DMS53 (cell line): Measurements from ENCODE around the gene AP1G1.

Experiments
- DNase-seq: peaks from one replicate; lab custom pipeline; 2025; lab: John Stamatoyannopoulos, UW

AP1G1 gene

GRCh38 chr16:71754108-71754507 is 54.5 kb downstream of the AP1G1 start:
- DNase-seq: no peak

DNA sequence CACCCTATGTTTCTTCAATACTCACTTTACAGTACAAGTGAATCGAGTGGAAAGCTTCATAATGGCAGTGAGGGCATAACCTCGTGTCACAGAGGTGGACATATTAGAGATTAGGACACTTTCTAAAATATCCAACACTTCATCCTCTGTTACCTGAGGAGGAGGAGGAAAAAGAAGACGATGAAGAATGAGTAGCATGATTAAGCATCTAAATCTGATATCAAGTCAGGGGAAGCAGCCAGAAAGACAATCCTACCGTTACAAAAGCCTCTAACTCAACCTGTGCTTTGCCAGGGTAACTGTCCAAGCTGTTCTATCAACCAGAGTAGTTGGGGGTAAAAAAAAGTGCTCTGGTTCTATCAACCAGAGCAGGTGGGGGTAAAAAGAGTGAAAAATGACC is 60.4 kb downstream of the AP1G1 start:
- DNase-seq: no peak

- DNase-seq: peak; percentile 60
Observed at GRCh38 chr16:71746442-71747046, 62.1 kb downstream of the AP1G1 start.

- DNase-seq: no peak
Observed at GRCh38 chr16:71738855-71739254, 69.8 kb downstream of the AP1G1 start.

- no peak for DNase-seq
Observed at GRCh38 chr16:71737501-71737900, 71.1 kb downstream of the AP1G1 start.

DNA sequence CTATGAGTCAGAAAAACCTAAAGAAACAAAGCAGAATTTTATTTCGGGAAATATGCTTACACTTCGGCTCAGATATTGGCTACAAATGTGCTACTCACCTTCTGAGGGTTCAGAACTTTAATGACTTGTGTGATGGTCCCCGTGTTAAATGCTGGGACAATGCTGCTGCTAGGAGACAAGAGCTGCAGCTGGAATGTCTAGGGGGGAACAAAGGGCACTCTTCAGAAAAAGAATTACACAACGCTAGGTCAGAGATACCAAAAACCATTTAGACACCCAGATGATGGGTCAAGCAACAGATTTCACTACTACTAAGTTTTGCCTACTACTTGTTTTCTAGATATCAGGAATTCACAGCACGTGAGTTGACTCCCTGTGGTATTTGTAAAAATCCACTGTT is 74.1 kb downstream of the AP1G1 start:
- no peak for DNase-seq

GRCh38 chr16:71732587-71732986 is 76.0 kb downstream of the AP1G1 start:
- no peak for DNase-seq

DNA sequence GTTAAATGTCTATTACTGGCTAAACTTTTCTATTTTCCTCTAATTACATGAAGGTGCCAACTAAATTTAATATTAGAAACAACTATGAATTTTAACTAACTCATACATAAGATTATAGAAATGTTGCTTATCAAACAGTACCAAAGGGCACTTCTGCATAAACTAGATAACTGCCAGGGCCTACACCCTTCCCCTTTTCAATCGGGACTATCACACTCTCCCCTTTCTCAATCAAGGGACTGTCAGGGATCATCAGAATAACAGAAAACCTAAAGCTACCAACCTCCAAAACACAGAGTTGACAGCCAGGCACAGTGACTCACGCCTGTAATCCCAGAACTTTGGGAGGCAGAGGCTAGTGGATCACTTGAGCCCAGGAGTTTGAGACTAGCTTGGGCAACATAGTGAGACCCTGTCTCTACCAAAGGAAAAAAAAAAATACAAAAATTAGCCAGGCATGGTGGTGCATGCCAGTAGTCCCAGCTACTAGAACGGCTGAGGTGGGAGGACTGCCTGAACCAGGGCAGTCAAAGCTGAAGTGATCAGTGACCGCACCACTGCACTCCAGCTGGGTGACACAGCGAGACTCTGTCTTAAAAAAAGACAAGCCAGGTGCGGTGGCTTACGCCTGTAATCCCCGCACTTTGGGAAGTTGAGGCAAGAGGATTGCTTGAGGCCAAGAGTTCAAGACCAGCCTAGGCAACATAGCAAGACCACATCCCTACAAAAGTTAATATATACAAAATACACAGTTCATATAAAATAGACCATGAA is 80.9 kb downstream of the AP1G1 start:
- DNase-seq: no peak

DNA sequence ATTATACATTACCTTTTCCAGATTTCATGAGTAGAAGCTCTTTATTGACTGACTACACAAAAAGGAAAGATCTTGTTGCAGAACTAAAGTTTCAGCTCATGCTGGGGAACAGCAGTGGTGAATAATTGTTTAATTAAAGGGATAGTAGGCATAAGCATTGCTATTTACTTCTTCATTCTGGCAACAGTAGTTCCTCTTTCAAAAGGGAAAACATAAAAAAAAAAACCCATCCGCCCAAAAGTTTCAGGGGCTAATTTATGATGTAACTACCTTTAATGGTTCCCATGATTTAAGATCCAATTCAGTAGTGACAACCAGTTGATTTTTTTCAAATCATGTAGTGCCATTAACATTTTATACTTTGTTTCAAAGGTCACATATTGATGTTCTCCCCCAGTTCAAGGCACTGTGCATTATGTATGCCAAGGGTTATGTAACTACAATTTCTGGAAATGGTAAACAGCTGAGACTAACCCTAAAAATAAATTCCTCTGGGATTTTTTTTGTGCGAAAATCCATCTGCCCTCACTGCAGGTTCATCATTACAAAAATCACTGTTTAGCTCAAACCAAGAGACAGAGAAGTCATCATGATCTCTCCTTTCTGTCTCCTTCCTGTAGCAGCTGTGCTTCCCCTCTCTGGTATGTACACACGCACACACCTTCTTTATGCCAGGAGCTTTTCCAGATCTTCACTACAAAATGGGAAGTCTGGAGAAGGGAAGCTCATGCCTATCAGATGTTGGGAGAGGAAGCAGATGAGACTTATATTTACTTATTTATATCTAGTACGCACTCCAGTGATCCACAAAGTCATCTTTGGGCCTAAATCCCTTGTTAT is 81.9 kb downstream of the AP1G1 start:
- peak; percentile 16 for DNase-seq

DNA sequence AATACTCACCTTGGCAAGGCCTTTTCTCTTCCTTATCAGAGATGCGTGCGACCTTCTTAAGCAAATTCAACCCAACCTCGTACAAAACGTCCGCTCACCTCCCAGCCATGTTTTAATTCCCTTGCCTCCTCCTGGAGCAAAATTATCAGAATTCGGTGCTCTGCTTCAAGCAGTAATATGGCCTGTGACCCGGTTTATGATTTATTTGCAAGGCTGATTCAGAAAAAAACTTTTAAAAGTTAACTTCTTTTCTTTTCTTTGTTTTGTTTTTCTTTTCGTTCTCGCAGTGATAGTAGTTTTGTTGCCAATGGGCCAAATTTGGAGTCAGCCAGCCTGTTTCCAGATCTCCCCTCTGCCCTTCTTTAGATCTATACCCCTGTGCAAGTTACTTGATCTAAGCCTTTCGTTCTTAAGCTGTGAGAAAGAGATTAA is 84.3 kb downstream of the AP1G1 start, which contains the start of gene PHLPP2:
TSS of gene PHLPP2 (minus strand) at position 382 of the 432 bp plus-strand sequence. CDS start 9,906 bp downstream, outside the sequence.
- no peak for DNase-seq

DNA sequence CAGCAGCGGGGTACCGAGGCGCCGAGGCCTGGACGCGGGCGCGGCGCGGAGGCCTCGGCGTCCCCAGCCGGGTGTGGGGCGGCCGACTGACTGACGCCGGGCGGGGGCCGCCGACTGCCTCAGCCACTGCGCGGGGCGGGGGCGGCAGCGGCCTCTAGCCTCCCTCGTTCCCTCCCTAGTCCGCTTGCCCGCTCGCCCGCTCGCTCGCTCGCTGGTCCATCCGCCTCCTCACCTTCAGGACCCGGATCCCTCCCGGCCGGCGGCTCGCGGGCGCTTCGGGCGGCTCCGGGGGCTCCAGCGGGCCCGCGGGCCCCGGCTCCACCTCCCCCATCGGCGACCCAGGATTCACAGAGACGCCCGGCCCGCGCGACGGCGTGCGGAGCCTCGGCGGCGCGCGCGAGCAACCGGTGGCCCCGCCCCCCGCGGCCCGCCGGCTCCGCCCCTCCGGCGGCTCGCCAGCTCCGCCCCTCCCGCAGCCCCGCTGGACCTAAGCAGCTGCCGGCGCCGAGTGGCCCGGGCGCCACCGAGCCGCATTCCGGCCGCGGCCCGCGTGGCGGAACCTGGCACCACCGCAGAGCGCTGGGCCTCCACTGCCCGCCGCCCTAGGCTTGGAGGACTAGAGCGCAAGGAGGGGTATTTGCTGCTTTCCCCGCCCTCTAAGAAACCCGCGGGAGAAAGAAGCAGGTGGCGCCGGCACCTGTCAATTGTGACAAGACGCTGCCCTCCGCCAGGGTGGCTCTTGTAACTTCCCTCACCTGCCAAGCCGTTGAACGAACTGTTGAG is 84.9 kb downstream of the AP1G1 start:
- DNase-seq: peak; percentile 87

DNA sequence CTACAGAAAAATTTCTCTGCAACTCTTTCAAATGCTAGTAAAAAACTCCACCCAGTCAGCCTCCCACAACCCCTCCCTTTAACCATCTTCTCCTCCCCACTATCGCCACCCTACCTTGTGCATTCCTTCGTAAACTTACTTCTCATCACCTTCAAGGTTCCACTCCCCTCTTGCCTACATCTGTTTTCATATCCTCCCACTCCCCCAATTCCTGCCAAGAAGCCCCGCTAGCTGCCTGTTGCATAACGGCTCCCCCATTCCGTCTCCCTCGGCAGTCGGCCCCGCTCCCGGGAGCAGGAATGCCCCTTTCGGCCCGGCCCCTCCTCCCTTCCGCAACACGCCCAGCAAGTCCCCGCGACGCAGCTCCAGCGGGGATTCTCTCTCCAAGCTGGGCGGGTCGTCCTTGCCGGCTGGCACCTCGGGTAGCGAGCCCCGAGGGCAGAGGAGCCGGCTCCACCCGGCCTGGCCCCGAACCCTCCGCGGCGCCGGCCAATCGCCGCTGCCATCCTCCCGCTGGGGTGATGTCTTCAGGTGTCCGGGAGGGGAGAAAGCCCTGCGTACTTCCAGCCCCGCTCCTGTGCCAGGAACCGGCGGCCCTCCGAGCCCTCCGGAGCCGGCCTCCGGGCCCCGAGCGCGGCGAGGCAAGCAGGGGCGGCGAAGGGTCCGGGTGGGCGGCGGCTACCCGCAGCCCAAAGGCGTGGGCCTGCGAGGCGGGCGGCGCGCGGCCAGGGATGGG is 85.7 kb downstream of the AP1G1 start:
- DNase-seq: peak; percentile 81

DNA sequence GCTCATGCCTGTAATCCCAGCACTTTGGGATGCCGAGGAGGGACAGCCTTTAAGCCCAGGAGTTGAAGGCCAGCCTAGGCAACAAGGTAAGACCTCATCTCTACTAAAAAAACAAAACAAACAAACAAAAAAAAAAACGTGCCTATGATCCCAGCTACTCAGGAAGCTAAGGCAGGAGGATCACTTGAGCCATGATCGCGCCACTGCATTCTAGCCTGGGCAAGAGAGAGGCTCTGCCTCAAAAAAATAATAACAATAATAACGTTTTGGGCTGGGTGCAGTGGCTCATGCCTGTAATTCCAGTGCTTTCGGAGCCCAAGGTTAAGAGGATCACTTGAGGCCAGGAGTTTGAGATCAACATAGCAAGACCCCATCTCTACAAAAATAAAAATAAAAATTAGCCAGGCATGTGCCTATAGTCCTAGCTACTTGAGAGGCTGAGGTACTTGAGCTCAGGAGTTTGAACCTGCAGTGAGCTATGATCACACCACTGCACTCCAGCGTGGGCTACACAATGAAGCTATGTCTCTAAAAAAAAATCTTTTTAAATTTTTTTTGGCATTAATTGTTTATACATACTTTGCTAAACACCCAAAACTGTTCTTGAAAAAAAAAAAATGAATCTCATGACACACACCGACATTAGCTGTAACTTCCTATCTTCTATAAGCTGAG is 87.4 kb downstream of the AP1G1 start:
- DNase-seq: no peak

- DNase-seq: no peak
Observed at GRCh38 chr16:71712501-71712900, 96.1 kb downstream of the AP1G1 start.

GRCh38 chr16:71711789-71712188 is 96.8 kb downstream of the AP1G1 start:
- DNase-seq: no peak

GRCh38 chr16:71709229-71709781 is 99.3 kb downstream of the AP1G1 start:
- DNase-seq: no peak

DNA sequence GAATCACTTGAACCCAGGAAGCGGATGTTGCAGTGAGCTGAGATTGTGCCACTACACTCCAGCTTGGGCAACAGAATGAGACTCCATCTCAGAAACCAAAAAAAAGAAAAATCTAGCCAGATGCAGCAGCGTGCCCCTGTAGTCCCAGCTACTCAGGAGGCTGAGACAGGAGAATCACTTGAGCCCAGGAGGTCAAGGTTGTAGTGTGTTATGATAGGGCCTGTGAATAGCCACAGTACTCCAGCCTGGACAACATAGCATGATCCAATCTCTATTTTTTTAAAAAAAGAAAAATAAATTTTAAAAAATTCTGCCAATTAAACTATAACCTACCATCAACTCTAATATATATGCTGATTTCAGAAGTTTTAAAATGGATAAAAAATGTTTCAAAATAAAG is 99.9 kb downstream of the AP1G1 start:
- DNase-seq: no peak

- no peak for DNase-seq
Observed at GRCh38 chr16:71707199-71707598, 101.4 kb downstream of the AP1G1 start.

DNA sequence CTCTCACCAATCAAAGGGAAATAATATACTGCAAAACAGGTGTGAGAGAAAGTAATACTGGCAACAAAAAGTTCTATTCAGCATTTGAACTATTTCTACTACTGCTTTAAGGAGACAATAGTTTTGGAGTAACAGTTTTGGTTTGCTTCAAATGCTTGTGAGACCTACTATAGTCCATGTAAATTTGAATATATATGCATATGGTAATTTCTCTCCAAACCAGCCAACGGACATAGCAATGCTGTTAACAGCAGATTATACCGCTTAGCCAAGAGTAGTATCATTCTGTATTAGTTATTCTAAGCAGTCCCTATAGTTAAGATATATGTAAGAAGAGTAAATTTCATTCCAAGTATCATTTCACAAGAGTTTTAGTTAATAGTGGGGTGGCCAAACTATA is 102.6 kb downstream of the AP1G1 start:
- no peak for DNase-seq

GRCh38 chr16:71703333-71703732 is 105.3 kb downstream of the AP1G1 start:
- DNase-seq: no peak
